Stimulated activated CD4-positive, alpha-beta T cell treated with anti-CD3 and anti-CD28 coated beads, TNF-alpha, amount 100 ng/mL, for 48 hours (primary cell): ENCODE results near the gene ZNF835.
A peak's percentile ranks its signal among the peaks of the same experiment; 100 is the strongest.

Source experiments
- DNase-seq, 3 donors: peaks; one replicate each; pipeline ENCODE4 v3.0.0-alpha.2; 2020; ENCODE audit warnings: low read depth in 3 of 3

Gene ZNF835

DNA sequence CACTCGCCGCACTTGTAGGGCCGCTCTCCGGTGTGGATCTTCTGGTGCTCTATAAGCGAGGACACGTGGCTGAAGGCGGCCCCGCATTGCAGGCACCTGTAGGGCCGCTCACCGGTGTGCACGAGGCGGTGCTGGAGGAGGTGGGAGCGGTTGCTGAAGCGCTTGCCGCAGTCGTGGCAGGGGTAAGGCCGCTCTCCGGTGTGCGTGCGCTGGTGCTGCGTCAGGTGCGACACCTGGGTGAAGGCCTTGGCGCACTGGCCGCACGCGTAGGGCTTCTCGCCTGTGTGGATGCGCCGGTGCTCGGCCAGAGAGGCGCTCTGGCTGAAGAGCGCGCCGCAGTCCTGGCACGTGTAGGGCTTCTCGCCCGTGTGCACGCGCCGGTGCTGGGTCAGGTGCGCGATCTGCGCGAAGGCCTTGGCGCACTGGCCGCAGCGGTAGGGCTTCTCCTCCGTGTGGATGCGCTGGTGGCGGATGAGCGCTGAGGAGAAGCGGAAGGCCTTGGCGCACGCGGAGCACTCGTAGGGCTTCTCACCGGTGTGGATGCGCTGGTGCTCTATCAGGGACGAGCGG is 7.5 kb downstream of the ZNF835 start:
- no peak for DNase-seq

DNA sequence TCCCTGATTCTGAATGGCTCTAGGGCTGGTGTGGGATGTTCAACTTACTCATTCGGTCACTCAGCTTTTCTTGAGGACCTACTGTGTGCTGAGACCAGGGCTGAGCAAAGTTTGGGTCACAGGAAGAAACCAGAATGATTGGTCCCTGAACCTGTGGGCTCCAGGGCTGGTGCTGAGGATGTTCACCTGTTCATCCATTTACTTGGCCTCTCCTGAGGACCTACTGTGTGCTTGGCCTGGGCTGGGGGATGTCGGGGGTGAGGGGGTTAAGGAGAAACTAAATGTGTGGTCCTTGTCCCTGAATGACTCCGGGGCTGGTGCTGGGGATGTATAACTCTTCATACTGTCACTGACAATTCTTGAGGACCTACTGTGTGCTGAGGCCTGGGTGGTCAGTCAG is 10.3 kb downstream of the ZNF835 start:
- DNase-seq = no peak

DNA sequence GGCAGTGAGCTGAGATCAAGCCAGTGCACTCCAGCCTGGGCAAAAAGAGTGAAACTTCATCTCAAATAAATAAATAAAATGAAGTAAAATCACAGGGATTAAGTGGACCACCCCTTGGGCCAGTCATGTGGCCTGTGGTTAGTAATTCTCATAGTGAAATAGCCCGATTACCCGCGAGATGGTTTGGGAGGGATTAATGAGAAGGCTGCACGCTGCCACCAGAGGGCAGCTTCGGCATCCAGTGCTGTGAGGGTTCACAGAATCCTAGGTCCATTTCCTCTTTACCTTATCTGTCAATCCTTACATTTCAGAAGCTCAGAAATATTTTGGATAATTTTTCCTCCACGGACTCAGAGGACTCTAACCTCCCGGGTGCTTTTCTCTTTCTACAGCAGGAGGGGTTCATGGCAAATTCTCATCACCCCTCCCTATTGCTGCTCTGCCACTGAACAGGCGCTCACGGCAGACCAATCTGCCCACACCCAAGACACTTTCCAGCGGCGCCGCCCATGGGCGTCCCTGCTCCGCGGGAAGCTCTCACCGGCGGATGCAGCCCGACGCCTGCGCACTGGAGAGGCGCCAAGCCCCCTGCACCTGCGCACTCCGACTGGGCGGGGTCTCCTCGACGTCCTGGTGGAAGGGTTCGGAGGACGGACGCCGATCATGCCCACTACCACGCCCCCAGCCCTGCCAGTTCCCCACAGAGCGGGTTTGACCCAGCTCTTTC is 11.0 kb downstream of the ZNF835 start:
- no peak for DNase-seq

DNA sequence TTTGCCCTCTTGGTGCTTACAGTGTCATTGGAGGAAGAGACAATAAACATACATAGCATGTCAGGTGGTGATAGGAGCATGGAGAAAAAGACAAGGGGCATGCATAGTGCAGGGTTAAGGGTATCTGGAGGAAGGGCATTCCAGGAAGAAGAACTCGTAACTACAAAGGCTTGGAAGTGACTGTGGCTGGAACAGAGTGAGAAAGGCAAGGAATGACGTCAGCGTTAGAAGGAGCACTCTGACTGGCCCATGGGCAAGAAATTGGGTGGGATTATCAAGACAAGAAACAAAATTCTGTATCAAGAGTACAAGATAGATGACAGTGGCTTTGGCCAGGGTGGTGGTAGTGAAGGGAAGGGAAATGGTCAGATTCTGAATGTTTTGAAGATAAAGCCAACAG is 17.4 kb downstream of the ZNF835 start:
- DNase-seq = no peak

DNA sequence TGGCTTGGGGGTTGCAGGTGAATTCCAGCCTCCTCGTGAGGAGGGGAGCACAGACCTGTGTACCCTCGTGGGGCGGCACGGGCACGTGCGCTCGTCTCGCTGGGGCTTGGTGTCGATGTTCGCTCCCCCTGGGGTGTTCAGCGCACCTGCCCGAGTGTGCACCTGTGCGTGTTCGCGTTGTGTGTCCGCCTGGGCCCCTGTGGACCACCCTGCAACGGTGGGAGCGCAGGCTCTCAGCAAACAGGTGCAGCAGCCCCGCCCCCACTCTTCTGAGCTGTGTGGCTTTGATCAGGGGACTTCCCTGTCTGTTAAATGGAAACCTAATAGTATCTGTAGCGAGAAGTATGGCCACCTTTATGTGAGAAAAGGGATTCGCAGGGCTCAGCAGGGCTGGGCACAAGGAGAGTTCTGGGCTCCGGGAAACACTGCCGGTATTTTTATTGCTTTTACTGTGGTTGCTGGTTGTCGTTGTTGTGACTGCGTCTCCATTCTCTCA is 28.0 kb downstream of the ZNF835 start:
- no peak for DNase-seq

DNA sequence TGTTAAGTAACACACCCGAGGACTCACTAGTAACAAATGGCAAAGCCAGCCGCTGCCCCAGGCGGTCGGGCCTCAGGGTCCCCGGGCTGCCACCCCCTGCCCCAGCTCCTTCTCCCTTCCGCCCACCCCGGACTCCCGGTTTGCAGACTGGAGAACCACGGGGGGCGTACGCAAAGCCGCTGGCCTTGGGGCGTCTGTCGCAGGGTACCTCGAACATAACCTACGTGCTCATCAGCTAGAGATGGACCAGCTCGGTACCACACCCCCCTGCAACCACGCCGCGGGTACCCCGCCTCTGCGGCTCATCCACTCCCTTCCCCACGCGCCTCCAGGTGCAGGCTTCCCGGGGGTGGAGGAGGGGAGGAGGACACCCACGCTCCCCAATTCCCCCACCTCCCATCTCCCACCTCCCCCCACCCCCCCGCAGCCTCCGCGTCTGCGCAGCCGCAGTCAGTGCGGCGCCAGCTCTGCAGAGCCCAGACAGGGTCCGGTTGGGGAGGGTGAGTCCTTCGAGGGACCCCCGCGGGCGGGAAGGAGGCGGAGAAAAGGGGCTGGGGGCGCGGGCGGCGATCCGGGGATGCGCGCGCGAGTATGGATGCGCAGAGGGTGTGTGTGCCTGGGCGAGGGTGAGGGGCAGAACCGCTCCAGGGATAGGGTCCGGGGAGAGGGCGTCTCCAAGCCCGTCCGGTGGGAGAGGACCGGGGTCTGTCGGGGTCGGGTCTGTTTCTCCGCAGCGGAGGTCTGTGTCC is 28.7 kb downstream of the ZNF835 start, which contains the start of gene SMIM17:
TSS of gene SMIM17 (plus strand) at position 449 of the 749 bp plus-strand sequence. CDS start 2,509 bp downstream, outside the sequence.
- DNase-seq = no peak

DNA sequence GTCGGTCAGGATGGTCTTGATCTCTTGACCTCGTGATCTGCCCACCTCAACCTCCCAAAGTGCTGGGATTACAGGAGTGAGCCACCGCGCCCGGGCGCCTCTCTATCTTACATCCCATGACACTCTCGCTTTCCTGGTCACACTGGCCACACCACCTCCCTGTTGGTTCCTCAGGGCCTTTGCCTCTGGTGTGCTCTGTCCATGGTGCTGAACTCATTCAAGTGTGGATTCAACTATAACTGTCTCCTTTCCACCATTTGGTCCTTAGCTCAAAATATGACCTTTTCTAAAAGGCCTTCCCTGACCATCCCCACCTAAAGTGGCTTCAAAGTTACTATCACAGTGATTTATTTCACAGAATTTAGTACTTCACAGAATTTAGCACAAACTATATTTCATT is 32.3 kb downstream of the ZNF835 start:
- no peak for DNase-seq

DNA sequence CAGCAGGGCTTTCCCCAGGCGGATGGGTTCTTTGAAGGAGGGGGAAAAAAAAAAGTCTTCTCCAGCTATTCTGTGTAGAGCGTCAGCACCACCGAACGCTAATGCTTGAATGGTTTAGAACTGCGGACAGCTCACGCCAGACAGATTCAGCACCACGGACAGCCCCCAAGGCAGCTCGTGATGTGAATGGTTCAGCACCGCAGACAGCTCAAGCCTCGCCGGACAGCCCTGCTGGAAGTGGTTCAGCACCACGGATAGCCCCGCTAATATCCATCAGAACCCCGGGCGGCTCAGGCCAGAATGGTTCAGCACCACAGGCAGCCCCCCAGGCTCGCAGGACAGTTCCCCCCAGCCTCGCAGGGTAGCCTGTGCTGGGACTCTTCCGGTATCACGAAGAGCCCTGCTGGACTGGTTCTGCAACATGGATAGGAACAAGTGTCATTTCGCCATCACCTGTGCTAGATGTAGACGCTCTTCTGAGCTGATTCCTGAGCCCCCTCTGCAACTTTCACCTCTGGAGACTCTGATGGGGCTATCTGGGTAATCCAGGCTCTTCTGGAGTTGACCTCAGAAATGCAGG is 33.5 kb downstream of the ZNF835 start:
- peak; percentile 7 to 33 (median 19) for DNase-seq

DNA sequence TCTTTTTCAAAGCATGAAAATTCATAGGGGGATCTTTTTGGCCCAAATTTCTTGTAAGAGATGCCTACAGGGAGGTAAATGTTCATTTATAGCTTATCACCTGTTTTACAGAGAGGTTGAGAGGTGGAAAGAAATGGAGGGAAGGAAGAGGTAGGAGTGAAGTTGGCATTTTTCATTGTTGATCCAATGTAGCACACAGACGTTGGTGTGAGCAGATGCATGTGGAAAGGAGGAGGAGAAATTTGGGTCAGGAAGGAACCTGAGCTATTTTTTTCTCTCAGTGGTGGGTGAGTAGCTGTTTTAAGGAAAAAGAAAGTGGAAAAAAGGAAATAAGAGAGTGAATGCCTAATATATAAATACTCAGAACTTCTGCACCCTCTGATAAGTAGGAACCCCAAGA is 38.5 kb downstream of the ZNF835 start:
- DNase-seq = no peak

DNA sequence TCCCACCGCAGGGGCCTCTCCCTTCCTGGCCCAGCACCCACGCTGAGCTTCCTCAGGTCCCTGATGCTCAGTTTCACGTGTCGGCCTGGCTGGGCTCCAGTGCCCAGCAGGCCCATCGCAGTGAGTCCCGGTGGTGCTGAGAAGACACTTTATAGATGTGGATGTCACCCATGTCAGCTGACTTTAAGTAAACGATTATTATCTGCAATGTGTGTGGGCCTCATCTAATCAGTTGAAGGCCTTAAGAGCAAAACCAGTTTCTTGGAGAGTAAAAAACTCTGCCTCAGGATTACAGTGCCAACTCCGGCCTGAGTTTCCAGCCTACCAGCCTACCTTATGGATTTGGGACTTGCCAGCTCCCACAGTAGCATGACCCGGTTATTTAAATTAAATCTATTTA is 45.8 kb downstream of the ZNF835 start:
- no peak for DNase-seq

DNA sequence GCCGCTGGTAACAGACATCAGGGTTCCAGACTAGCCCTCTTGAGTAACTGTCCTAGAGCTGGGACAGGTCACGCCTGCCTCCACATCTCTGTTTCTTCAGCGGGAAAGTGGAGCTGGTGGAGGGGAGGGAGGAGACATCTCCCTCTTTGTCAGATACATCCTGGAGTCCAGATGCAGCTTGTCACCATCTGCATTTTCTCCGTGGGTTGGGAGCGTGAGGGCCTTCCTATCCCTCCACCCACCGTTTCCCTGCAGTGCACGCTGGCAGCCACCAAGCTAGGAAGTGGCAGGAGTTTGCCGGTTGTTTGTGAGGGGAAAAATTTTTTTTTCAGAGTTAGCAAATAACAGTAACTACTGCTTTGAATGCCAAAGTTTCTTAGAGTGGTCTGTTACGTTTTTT is 48.6 kb downstream of the ZNF835 start:
- no peak for DNase-seq

DNA sequence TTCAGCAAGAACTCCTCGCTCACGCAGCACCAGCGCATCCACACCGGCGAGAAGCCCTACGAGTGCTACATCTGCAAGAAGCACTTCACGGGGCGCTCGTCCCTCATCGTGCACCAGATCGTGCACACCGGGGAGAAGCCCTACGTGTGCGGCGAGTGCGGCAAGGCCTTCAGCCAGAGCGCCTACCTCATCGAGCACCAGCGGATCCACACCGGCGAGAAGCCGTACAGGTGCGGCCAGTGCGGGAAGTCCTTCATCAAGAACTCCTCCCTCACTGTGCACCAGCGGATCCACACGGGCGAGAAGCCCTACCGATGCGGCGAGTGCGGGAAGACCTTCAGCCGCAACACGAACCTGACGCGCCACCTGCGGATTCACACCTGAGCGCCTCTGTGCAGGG is 49.2 kb downstream of the ZNF835 start:
- no peak for DNase-seq

DNA sequence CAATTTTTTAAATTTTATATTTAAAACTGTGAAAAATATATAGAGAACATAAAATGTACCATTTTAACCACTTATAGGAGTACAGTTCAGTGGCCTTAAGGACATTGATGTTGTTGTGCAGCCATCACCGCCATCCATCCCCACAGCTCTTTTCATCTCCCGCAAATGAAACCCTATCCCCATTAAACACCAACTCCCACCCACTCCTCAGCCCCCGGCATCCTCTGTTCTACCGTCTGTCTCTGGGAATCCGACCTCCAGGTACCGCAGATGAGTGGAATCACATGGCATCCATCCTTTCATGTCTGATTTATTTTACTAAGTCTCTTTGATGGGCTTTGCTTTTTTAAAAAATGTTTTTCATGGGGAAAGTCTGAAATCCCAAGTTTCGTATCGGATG is 52.4 kb downstream of the ZNF835 start:
- no peak for DNase-seq

DNA sequence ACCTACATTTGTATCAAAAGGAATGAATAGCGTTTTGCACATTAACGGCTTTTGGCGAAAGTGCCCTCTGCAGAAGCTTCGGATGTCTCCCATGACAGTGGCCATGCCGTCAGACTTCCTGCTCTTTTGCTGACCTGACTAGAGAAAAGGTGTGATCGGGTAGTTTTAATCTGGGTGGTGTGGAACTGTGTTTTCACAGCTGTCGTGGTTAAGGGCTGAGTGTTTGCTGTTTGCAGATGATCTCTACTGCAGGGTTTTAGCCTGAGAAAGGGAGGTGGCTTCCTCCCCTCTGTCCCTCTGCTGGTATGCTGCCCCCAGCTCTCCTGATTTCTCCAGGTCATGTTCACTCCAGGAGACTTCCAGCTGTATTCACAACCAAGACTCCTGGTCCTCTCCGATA is 54.0 kb downstream of the ZNF835 start:
- DNase-seq = no peak

DNA sequence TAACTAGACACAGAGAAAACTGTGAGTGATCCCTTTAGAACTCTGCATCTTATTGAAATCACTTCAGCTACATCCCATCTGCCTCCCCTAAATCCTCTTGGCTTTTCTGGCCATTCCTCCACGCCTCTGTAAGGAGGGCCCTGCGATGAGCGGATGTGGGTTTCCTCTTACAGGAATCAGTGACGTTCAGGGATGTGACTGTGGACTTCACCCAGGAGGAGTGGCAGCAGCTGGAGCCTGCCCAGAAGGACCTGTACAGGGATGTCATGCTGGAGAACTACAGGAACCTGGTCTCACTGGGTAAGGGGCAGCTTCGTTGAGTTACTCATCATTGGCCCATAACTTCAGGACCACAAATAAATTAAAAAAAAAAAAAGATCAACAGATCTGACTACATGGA is 57.9 kb downstream of the ZNF835 start:
- DNase-seq = no peak

DNA sequence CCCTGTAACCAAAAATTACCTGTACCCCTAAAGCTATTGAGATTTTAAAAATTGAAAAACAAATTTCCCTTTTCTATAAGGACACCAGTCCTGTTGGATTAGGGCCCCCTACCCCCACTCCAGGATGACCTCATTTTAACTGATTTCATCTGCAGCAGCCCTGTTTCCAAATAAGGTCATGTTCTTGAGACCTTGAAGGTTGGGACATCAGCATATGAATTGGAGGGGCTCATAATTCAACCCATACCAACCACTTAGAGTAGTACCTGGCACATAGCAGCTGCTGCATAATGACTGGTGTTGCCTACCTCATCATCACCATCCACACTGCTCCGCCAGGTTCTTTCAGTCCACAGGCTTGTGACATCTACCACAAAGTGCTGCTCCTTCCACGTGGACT is 58.8 kb downstream of the ZNF835 start:
- DNase-seq = no peak
